ENCODE data around the gene USP53.
"Not testable (repeated sequence)": the region's sequence is repeated elsewhere in the genome, so short reads cannot be mapped to it uniquely, and the experiment has no call there.

Gene USP53

DNA sequence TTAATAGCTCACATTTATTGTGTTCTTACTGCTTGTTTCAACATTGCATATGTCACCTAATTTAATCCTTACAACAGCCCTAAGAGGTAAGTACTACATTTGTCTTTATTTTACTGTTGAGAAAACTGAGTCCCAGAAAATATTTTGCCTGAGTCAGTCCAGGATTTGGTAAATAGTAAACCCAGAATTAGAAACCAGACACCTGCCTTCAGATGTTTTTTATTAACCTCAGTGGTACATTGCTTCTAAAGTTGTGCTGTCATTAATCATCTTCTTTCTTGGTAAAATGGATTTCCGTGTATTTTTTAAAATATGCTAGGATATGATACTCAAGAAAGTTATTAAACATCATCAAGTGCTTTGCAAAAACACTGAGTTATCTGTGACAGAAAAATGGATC lies 31.4 kb downstream of the USP53 start:
- Histone ChIP-seq H3K9me3 (ENCODE audit: control insufficient read depth, low read length) (no peaks in the 10 kb centered on the region), H3K4me3 (ENCODE audit: low read depth, low read length) (no peak overlapping the region), H3K36me3 (ENCODE audit: control insufficient read depth, insufficient read depth, low read length) (no peaks in the 10 kb centered on the region), H3K27ac (no peak overlapping the region), H3K27me3 (ENCODE audit: control insufficient read depth, insufficient read depth, low read length) (no peaks in the 10 kb centered on the region), H3K79me2 (no peaks in the 10 kb centered on the region), H3K4me2 (ENCODE audit: low read length) (no peak overlapping the region), H2AFZ (no peak overlapping the region), H3K4me1 (no peaks in the 10 kb centered on the region), H3K9ac (no peak overlapping the region)
- TF ChIP-seq, protein P1, sequence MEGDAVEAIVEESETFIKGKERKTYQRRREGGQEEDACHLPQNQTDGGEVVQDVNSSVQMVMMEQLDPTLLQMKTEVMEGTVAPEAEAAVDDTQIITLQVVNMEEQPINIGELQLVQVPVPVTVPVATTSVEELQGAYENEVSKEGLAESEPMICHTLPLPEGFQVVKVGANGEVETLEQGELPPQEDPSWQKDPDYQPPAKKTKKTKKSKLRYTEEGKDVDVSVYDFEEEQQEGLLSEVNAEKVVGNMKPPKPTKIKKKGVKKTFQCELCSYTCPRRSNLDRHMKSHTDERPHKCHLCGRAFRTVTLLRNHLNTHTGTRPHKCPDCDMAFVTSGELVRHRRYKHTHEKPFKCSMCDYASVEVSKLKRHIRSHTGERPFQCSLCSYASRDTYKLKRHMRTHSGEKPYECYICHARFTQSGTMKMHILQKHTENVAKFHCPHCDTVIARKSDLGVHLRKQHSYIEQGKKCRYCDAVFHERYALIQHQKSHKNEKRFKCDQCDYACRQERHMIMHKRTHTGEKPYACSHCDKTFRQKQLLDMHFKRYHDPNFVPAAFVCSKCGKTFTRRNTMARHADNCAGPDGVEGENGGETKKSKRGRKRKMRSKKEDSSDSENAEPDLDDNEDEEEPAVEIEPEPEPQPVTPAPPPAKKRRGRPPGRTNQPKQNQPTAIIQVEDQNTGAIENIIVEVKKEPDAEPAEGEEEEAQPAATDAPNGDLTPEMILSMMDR (IDR thresholded peaks at IDR 0.05): no peak

DNA sequence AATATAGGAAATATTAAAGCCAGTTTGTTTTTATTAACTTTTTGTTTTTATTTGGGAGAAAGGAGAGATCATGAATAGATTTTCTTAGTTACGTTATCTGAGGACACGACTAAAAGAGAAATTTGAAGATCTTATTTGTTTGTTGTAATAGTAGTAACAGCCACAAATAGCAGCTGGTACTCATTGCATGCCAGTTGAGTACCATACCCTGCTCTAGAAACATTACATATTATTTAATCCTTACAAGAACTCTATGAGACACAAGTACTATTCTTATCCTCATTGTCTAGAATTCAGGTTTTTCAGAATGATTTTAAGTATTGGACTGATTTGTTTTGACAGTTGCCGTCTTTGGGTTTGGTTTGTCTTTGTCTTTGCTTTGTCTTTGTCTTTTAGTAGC lies 31.8 kb downstream of the USP53 start:
- Histone ChIP-seq H3K36me3 (ENCODE audit: control insufficient read depth, insufficient read depth, low read length) (peaks cover 2% of the 10 kb centered on the region), H3K4me1 (no peaks in the 10 kb centered on the region), H3K27me3 (ENCODE audit: control insufficient read depth, insufficient read depth, low read length) (no peaks in the 10 kb centered on the region), H3K27ac (no peak overlapping the region), H3K9me3 (ENCODE audit: control insufficient read depth, low read length) (no peaks in the 10 kb centered on the region), H2AFZ (no peak overlapping the region), H3K4me2 (ENCODE audit: low read length) (no peak overlapping the region), H3K79me2 (no peaks in the 10 kb centered on the region), H3K4me3 (ENCODE audit: low read depth, low read length) (no peak overlapping the region), H3K9ac (no peak overlapping the region)
- TF ChIP-seq, protein P1 (IDR thresholded peaks at IDR 0.05): no peak

GRCh38 chr4:119244832-119245231 lies 32.3 kb downstream of the USP53 start:
- no peaks in the 10 kb centered on the region for H3K4me1 ChIP-seq
- no peaks in the 10 kb centered on the region for H3K27me3 ChIP-seq (ENCODE audit: control insufficient read depth, insufficient read depth, low read length)
- peaks cover 2% of the 10 kb centered on the region for H3K36me3 ChIP-seq (ENCODE audit: control insufficient read depth, insufficient read depth, low read length)
- H3K9me3 ChIP-seq (ENCODE audit: control insufficient read depth, low read length): no peaks in the 10 kb centered on the region
- no peak overlapping the region for H2AFZ ChIP-seq
- TF ChIP-seq, protein P1 (IDR thresholded peaks at IDR 0.05): no peak
- no peak overlapping the region for H3K9ac ChIP-seq
- H3K27ac ChIP-seq: no peak overlapping the region
- no peak overlapping the region for H3K4me3 ChIP-seq (ENCODE audit: low read depth, low read length)
- no peak overlapping the region for H3K4me2 ChIP-seq (ENCODE audit: low read length)
- H3K79me2 ChIP-seq: no peaks in the 10 kb centered on the region

DNA sequence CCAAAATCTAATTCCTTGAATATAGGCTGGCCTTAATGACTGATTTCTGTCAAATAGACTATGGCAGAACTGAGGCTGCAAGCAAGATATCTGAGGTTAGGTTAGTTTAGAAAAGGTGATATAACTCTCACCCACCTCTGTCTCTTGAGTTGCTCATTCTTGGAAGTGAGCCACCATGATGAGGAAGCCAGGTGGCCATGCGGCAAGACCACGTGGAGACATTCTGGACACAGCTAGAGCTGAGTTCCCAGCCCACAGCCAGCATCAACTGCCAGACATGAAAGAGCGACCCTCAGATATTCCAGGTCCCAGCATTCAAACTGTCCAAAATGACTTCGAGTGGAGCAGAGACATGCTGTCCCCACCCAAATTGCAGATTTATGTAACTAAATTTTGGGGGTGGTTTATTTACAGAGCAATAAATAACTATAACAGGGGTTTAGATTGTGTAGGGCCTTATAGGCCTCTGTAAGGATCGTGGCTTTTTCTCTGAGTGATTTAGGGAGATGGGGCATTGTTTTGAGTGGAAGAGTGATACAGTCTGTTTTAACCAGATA lies 33.7 kb downstream of the USP53 start:
- Histone ChIP-seq H3K9ac (no peak overlapping the region), H3K79me2 (no peaks in the 10 kb centered on the region), H3K9me3 (ENCODE audit: control insufficient read depth, low read length) (no peaks in the 10 kb centered on the region), H3K4me2 (ENCODE audit: low read length) (no peak overlapping the region), H3K4me3 (ENCODE audit: low read depth, low read length) (no peak overlapping the region), H3K27me3 (ENCODE audit: control insufficient read depth, insufficient read depth, low read length) (no peaks in the 10 kb centered on the region), H3K27ac (no peak overlapping the region), H3K36me3 (ENCODE audit: control insufficient read depth, insufficient read depth, low read length) (peaks cover 2% of the 10 kb centered on the region), H2AFZ (no peak overlapping the region), H3K4me1 (no peaks in the 10 kb centered on the region)
- TF ChIP-seq, protein P1 (IDR thresholded peaks at IDR 0.05): no peak

GRCh38 chr4:119251037-119251436 lies 38.5 kb downstream of the USP53 start:
- not testable (repeated sequence) for H3K36me3 ChIP-seq (ENCODE audit: control insufficient read depth, insufficient read depth, low read length); H3K4me2 ChIP-seq (ENCODE audit: low read length); H3K27ac ChIP-seq; H2AFZ ChIP-seq; H3K4me3 ChIP-seq (ENCODE audit: low read depth, low read length); H3K27me3 ChIP-seq (ENCODE audit: control insufficient read depth, insufficient read depth, low read length); H3K9ac ChIP-seq; H3K9me3 ChIP-seq (ENCODE audit: control insufficient read depth, low read length); H3K79me2 ChIP-seq; H3K4me1 ChIP-seq

DNA sequence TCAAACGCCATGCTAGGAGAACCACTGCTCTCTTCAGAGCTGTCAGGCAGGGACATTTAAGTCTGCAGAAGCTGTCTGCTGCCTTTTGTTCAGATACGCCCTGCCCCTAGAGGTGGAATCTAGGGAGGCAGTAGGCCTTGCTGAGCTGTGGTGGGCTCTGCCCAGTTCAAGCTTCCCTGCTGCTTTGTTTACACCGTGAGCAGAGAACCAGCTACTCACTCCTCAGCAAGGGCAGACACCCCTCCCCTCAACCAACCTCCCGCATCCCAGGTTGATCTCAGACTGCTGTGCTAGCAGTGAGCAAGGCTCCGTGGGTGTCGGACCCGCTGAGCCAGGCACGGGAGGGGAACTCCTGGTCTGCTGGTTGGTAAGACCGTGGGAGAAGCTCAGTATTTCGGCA lies 42.7 kb downstream of the USP53 start:
- not testable (repeated sequence) for H3K4me2 ChIP-seq (ENCODE audit: low read length); H3K4me3 ChIP-seq (ENCODE audit: low read depth, low read length); H3K27me3 ChIP-seq (ENCODE audit: control insufficient read depth, insufficient read depth, low read length); H3K27ac ChIP-seq; H3K4me1 ChIP-seq; H2AFZ ChIP-seq; H3K36me3 ChIP-seq (ENCODE audit: control insufficient read depth, insufficient read depth, low read length); H3K79me2 ChIP-seq; H3K9me3 ChIP-seq (ENCODE audit: control insufficient read depth, low read length); H3K9ac ChIP-seq

Data from parathyroid adenoma (tissue), 2 donors.